ENCODE data around the gene EIF2AK2.

EIF2AK2 gene

DNA sequence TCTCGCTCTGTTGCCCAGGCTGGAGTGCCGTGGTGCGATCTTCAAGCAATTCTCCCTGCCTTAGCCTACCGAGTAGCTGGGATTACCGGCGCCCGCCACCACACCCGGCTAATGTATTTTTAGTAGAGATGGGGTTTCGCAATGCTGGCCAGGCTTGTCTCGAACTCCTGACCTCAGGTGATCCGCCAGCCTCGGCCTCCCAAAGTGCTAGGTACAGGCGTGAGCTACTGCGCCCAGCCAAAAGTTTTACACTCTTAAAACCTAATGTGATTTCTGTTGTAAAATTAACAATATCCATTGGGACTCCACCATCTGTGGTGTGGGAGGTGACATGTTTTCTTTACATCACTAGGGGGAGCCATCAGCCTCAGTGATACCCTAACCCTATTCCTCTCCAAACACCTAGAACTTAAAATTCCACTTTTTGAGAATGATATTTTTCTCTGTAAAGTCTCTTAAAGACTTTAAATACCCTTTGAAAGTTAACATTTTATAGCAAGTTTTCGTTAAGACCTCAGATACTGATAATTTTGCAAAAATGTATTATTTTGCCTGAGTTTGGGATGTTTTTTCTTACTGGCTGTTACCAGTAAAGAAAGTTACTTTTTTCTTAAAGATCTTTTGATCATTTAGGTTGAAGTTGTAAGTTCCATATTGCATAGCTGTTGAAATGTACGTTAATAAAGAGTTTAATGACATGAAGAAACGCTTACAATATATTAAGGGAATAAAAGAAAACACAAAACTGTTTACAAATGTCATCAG, 11.6 kb upstream of the EIF2AK2 start:
- DNase-seq: peak in 2 of 5 experiments; percentile 11 to 40

DNA sequence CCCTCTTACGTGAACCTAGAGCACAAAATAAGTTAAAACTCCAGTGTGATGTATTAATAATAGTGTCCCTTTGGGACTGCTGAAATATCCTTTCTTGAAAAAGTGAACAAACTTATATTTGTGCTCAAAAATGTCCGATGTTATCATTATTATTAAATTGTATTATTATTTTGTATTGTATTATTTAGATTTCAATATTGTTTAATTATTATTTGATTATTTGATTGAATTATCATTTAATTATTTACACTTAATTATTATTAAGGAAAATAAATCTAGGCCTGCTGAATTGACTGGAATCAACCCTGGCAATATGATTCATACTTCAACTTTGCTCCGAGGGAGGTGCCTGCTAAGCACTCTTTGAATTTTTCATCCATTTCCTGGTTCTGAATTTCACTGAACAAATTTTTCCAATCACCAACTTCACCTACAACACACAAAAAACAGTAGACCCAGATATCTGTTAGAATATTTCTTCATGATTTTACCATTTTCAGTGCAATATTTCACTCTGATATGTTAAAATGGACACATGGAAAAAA, 10.9 kb upstream of the EIF2AK2 start:
- DNase-seq: no peak

DNA sequence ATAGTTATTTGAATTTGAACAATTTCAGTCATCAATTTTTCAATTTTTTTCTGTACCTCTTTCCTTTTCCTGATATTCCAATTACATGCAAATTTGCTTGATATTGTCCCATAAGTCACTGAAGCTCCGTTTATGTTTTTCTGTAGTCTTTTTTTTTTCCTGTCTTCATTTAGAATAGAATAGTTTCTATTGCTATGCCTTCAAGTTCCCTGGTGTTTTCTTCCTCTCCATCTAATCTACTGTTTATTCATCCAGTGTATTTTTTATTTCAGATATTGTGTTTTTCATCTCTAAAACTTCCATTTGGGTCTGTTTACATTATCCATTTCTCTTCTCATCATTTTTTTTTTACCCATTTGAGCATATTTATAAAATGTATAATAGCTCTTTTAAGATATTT, 8.0 kb upstream of the EIF2AK2 start:
- DNase-seq: no peak

DNA sequence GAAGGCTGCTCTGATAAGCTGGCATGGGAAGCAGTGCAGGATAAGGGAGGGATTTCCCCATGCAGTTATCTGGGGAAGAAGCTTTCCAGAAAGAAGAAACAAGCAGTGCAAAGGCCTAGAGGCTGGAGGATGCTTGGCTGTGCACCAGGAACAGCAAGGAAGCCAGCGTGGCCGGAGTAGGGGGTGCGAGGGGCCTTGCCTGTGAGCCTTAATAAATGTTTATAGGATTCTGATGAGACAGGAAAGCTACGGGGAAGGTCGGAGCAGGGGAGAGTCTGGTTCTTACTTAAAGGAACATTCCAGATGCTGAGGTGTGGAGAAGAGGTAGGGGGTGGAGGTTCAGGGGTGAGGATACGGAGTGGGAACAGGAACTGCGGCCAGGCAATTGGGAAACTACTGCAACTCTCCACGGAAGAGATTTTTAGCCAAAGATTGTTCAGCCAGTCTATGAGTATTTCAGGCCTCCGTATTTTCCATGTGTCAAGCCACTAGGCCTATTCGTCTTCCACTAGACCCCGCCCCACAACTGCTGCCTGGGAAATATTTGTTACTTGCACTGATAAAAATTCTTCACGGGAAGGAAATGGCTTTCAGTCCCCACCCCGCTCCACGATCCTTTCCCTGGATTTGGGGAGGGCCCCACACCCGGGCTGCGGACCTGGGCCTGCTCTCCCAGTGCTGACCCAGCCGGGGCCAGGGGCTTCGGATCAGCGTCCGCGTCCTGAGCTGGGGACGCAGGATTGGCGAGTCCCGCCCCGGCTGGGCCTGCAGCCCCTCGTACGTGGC, 516 bp downstream of the EIF2AK2 start:
- peak in 2 of 5 experiments; percentile 11 to 24 for DNase-seq

DNA sequence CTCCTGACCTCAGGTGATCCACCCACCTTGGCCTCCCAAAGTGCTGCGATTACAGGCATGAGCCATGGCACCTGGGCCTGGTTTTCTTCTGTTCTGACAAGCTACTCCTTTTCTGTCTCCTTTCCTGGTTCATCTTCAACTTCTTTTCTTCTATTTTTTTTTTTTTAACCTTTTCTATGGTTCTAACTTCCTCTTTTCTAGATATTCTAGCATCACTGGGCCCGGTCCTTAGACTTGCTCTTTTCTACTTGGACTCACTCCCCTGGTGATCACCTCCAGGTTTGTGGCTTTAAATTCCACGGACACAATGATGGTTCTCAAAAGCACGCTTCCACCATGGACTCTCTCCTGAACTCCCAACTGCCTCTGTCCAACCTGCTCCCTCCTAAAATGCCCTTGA, 2.0 kb downstream of the EIF2AK2 start:
- no peak for DNase-seq

DNA sequence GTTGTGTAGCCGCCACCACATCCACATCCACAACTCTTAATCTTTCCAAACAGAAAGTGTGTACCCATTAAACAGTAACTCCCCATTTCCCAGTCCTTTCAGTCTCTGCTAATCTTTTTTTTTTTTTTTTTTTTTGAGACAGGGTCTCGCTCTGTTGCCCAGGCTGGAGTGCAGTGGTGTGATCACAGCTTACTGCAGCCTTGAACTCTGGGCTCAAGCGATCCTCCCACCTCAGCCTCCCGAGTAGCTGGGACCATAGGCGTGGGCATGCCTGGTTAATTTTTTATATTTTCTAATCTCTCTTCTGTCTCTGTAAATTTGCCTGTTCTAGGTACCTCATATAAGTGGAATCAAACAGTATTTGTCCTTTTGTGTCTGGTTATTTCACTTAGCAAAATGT, 3.6 kb downstream of the EIF2AK2 start:
- DNase-seq: no peak

DNA sequence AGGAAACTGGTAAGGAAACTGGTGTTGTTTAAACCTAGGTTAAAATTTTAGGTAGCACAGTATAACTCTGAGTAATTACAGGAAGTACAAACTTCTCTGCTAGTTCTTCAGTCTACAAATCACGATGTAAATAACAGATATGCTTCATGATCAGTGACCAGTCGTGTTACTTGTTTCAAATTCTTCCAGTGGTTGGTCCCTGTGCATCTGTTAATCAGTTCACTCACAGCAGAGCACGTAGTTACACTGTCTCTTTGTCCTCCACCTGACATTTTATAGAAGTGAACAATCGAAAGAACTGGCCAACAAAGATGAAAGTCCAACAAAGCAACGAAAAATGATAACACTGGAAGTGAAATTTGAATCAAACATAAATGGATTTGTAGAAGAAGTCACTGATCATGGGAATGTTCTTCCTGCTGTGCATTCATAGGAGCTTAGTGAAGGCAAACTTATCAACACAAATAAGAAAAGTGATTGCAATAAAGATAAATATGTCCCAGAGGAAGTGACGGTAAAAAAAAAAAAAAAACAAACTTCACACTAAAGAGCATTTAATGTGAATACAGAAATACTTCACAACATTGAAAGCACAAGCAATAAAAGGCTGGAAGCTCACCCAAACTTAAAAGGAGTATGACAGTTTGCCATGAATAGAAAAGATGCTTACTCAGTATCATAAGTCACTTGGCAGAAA, 7.0 kb downstream of the EIF2AK2 start:
- DNase-seq: peak in 2 of 5 experiments; percentile 25 to 81

DNA sequence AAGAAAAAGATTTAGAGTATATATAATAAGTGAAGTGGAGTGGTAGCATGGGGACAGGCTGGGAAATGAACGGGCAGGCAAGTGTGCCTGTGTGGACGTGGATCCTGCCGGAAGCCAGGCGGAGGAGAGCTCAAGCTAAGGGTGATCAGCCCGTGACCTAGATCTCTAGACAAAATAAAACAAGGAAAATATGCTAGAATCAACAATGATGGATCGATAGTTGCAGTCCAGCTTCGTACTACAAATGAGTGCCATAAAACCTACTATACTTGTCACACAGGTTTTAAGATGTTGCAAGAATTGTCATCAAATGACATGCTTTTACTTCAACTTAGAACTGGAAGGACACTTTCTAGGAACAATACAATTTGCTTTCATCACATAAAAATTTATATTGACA, 8.5 kb downstream of the EIF2AK2 start:
- no peak for DNase-seq

DNA sequence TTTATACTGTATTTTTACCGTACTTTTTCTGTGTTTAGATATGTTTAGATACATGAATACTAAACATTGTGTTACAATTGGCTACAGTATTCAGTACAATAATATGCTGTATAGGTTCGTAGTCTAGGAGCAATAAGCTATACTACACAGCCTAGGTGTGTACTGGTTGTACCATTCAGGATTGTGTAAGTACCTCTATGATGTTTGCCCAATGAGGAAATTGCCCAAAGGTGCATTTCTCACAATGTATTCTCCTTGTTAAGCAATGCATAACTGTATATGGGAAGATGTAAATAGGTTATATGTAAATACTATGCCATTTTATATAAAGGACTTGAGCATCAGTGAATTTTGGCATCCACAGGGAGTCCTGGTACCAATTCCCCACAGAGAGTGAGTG, 10.7 kb downstream of the EIF2AK2 start:
- no peak for DNase-seq

DNA sequence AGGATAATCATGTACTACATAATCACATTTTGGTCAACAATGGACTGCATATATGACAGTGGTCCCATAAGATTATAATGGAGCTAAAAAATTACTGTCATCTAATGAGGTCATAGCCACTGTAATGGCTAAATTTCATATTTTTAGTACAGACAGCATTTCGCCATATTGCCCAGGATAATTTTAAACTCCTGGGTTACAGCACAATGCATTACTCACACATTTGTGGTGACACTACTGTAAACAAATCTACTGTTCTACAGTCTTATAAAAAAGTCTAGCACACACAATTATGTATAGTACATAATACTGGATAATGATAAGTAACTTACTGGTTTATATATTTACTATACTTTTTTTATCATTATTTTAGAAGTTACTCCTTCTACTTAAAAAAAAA, 12.8 kb downstream of the EIF2AK2 start:
- no peak for DNase-seq

DNA sequence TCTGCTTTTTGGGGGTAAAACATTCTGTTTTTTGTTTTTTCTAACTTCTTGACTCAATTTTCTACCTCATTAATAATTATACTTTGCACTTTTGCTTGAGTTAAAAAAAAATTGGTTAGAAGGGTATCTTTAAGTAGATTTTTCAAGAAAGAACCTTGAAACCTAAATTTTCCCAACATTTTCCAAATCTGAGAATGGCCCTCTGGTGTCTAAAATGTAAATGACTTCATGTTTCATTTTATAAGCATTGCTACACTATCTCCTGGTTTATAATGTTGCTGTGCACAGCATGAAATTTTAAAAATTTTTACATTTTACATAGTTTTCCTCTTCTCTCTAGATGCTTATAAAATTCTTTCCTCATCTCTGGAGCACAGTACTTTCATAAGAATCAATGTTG, 14.2 kb downstream of the EIF2AK2 start:
- no peak for DNase-seq

DNA sequence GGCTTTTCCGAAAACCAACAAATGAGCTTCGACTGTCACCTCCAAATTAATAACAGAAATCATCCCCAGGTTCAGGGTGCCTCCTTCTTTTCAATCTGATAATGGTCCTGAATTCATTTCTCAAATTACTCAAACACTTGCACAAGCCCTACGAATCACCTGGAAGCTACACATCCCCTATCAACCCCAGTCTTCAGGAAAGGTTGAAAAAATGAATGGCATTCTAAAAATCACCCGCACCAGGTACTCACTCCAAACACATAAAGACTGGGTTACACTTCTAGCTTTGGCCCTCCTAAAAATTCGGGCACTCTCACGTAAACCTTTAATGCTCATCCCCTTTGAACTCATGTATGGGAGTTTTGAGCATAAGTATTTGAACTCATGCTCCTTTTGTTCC, 23.9 kb downstream of the EIF2AK2 start:
- DNase-seq: no peak

DNA sequence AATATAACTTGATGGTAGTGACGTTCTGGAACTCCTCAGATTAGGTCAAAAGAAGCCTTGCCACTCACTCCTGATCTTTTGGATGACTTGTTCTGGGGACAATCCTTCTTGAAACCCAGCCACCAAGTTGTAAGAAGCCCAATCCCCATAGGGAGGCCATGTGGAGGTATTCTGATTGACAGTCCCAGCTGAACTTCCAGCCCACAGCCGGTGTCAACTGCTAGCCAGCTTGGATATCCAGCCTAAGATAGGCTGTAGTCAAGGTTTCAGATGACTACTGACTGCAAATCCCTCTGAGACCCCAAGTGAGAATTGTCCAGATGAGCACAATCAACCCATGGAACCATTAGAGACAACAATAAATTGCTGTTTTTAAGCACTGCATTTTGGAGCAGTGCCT, 31.4 kb downstream of the EIF2AK2 start:
- no peak for DNase-seq

DNA sequence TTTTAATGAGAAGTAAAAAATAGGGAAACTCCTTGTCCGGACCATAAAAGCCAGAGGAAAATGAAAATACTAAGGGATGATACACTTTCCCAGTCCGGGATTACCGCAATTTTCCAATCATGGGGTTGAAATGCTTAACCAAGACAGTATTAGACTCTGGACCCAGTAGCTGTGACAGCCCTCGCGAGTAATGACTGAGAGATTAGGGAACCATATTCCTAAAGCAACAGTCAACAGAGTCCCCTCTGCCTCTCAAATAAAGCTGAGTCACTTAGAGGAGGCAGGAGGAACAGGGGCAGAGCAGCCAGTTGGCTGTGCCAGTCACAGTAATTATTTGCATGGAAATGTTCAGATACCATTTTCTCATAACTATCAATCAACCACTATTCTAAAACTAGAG, 37.6 kb downstream of the EIF2AK2 start:
- DNase-seq: no peak

DNA sequence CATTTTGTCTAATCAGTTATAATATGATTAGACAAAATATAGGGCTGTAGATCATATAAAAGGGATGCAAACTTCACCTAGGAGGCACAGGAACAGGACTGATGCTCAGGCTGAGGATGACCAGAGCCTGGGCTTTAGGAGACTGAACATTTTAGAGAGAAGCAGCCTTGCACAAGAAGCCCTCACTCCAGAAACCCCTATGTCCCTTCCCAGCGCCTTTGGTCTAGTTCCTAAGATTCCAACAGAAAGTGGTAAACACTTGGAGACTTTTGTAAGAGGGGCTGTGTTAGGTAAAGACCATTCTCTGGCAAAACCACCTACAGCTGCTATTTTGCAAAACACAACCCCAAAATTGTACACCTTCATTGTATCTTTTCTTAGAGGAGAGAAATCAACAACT, 39.2 kb downstream of the EIF2AK2 start:
- no peak for DNase-seq

DNA sequence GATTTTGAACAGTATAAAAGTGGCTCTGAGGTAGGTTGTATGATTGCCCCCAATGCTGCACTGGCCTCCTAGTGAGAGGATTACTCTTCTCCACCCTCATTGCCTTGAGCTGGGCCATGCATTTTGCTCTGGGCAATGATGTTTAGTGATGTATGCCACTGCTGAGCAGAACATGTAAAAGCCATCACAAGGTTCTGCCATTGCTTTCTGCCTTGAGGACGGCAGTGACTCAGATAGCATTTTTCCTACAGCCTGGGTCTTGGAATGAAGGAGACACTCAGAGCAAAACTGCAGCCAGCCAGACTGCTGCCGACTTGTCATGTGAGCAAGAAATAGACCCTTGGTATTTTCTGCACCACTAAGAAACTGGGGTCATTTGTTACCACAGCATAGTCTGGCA, 44.8 kb downstream of the EIF2AK2 start:
- DNase-seq: no peak

DNA sequence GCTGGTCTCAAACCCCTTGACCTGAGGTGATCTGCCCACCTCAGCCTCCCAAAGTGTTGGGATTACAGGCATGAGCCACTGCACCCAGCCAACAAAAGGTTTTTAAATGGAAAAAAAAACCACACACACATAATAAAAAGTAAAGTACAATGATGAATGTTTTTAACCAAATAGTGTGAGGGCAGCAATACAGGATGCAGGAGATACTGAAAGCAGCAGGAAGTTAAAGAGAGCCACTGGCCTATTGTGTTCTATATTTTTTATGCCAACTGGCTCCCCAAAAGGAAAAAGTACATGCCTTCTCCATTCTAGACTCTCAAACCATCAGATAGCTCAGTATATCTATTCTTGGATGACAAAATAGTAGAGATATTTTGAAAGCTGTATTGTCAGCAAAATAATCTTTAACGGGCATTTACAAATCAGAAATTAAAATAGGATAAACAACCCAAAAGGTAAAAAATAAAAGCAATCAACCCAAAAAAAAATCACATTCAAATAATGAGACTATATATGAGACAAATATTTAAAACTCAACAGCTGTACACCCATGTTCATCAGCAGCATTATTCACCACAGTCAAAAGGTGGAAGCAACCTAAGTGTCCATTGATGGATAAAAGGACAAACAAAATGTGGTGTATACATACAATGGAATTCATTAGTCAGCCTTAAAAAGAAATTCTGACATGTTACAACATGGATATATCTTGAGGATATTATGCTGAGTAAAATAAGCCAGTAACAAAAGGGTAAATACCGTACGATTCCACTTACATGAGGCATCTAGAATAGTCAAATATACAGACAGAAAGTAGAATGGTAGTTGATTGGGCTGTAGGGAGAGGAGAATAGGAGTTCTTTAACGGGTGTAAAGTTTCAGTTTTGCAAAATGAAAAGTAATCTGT, 46.2 kb downstream of the EIF2AK2 start:
- DNase-seq: no peak

DNA sequence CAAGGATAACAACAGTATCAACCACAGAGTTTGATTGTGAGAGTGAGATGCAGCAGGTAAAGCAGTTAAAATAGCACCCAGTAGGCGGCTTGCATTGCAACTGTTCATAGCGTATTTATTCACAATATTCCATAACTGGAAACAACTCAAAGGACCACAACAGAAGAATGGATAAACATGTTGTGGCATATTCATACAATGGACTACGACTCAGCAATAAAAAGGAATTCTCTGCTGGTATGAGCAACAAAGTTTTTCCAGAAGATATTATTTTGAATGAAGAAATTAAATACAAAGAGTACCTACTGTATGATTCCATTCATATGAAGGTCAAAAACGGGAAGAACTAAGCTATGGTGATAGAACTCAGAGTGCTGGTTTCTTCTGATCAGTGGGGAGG, 47.3 kb downstream of the EIF2AK2 start:
- DNase-seq: no peak

DNA sequence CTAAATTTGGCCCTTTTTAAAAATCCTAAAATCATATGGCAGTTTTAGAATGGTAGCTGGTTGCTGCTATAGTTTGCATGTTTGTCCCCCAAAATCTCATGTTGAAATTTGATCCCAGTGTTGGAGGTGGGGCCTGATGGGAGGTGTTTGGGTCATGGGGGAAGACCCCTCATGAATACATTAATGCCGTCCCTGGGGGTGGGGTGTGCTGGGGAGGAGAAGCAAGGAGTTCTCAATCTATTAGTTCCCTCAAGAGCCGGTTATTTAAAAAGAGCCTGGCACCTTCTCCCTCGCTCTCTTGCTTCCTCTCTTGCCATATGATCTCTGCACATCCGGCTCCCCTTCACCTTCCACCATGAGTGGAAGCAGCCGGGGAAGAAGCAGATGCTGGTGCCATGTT, 51.6 kb downstream of the EIF2AK2 start:
- DNase-seq: no peak

DNA sequence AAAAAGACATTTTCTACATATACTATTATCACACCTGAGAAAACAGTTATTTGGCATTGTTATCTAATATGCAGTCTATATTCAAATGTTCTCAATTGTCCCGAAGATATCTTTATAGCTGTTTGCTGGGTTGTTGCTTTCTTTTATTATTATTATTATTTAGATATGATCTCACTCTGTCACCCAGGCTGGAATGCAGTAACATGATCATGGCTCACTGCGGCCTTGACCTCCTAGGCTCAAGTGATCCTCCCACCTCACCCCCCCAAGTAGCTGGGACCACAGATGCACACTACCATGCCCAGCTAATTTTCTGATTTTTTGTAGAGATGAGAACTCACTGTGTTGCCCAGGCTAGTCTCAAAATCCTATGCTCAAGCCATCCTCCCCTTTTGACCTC, 52.6 kb downstream of the EIF2AK2 start:
- no peak for DNase-seq

DNA sequence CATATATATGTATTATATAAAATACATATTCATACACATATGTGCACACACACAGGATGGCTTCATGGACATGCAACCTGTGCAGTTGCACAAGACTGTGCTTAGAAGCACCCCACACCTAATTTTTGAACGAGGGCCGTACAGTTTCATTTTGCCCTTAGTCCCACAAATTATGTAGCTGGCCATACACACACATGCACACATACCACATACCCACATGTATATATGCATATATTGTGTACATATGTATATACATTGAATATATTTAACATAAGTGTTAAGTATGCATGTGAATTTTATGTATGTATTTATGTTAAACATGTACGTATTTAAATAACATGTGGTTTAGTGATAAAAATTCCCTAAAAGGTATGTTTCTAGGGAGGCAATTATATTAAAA, 54.2 kb downstream of the EIF2AK2 start:
- DNase-seq: no peak

DNA sequence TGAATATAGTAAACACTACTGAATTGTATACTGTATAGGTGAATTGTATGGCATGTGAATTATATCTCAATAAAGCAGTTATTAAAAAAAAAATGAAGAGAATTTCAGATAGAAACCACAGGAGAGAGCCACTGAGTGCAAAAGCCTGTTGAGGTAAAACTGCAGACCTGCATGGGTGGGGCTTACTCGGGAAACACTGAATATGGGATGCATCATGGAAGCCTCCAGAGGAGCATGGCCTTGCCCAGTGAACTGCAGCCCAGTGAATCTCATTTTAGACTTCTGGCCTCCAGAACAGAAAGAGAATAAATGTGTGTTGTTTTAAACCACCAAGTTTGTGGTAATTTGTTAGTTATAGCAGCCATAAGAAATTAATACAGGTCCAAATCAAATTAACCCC, 56.7 kb downstream of the EIF2AK2 start:
- no peak for DNase-seq
